NCI-H226 (cell line): Measurements from ENCODE around the gene RAC3.

Source experiments
- DNase-seq: peaks from one replicate; pipeline ENCODE4 v3.0.0-alpha.2; 2015

RAC3 gene

GRCh38 chr17:82078433-82078832 lies 47.0 kb downstream of the RAC3 start:
- DNase-seq = no peak

- no peak for DNase-seq
These were observed 47.7 kb downstream of the RAC3 start for GRCh38 chr17:82079001-82079677.

- DNase-seq = no peak
These were observed 48.7 kb downstream of the RAC3 start for GRCh38 chr17:82080048-82080788.

- DNase-seq = no peak
These were observed 49.4 kb downstream of the RAC3 start for GRCh38 chr17:82080789-82081464.

DNA sequence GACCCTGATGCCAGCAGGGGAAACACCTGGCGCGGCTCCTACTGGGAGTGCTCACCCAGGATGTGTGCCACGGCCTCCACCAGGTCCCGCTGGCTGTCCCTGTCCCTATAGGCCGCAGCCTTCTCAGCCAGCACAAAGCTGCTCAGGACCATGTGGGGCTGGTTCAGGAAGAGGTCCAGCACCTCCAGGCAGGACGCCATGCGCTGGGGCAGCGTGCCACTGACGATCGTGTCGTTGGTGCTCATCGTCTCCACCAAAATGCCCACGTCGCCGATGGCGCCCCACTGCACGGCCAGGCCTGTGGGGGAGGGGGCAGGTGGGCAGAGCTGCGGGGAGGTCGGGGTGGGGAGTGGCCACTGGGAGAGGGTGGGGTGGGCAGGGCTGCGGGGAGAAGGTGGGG lies 50.1 kb downstream of the RAC3 start:
- DNase-seq = no peak

DNA sequence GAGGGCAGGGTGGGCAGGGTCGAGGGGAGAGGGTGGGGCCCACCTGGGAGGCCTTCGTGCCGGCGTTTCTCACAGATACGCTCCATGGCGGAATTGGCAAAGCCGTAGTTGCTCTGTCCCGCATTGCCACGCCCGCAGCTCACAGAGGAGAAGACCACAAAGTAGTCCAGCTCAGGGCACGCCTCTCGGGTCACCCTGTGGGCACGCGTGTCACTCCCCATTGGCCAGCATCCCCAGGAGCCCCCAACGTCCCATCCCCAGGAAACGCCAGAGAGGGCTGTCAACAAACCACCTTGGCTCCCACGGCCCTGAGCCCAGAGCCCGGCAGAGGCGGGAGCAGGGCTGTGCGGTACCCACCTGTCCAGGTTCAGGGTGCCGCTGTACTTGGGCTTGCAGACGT lies 50.5 kb downstream of the RAC3 start:
- no peak for DNase-seq

- no peak for DNase-seq
These were observed 51.0 kb downstream of the RAC3 start for GRCh38 chr17:82082456-82082855.

GRCh38 chr17:82083009-82083408 lies 51.5 kb downstream of the RAC3 start:
- no peak for DNase-seq
